ENCODE results near the gene WDR81. TPM values are rescaled to one million over a fixed set of nuclear protein-coding genes. Genes with fewer than 3 reads are reported as not detected.

WDR81 gene
- total RNA-seq, 1 donor from 2014 or later = 13.4 TPM

- no peak for TF ChIP-seq CTCF (IDR thresholded peaks at IDR 0.05; ENCODE audit: partially characterized antibody, unreplicated experiment)
- Mint-ChIP-seq H3K27ac (ENCODE audit: unreplicated experiment) (no peak overlapping the region), H3K4me1 (ENCODE audit: low read depth, unreplicated experiment) (no peaks in the 10 kb centered on the region), H3K4me3 (ENCODE audit: unreplicated experiment) (no peak overlapping the region), H3K9me3 (ENCODE audit: unreplicated experiment) (no peaks in the 10 kb centered on the region), H3K27me3 (ENCODE audit: unreplicated experiment) (peaks cover 4% of the 10 kb centered on the region), H3K36me3 (ENCODE audit: unreplicated experiment) (no peaks in the 10 kb centered on the region)
- no peak for DNase-seq
Observed at GRCh38 chr17:1752425-1753262, 28.1 kb downstream of the WDR81 start.

- no peaks in the 10 kb centered on the region for H3K36me3 Mint-ChIP-seq (ENCODE audit: unreplicated experiment)
- DNase-seq = no peak
- no peaks in the 10 kb centered on the region for H3K9me3 Mint-ChIP-seq (ENCODE audit: unreplicated experiment)
- no peak for TF ChIP-seq CTCF (IDR thresholded peaks at IDR 0.05; ENCODE audit: partially characterized antibody, unreplicated experiment)
- H3K27me3 Mint-ChIP-seq (ENCODE audit: unreplicated experiment) = peaks cover 9% of the 10 kb centered on the region
- no peaks in the 10 kb centered on the region for H3K4me1 Mint-ChIP-seq (ENCODE audit: low read depth, unreplicated experiment)
- no peak overlapping the region for H3K27ac Mint-ChIP-seq (ENCODE audit: unreplicated experiment)
- H3K4me3 Mint-ChIP-seq (ENCODE audit: unreplicated experiment) = no peak overlapping the region
Observed at GRCh38 chr17:1753767-1754429, 29.4 kb downstream of the WDR81 start.

- no peaks in the 10 kb centered on the region for H3K4me1 Mint-ChIP-seq (ENCODE audit: low read depth, unreplicated experiment)
- H3K4me3 Mint-ChIP-seq (ENCODE audit: unreplicated experiment) = no peak overlapping the region
- H3K27ac Mint-ChIP-seq (ENCODE audit: unreplicated experiment) = no peak overlapping the region
- H3K27me3 Mint-ChIP-seq (ENCODE audit: unreplicated experiment) = peaks cover 9% of the 10 kb centered on the region
- H3K9me3 Mint-ChIP-seq (ENCODE audit: unreplicated experiment) = no peaks in the 10 kb centered on the region
- no peak for DNase-seq
- TF ChIP-seq CTCF (IDR thresholded peaks at IDR 0.05; ENCODE audit: partially characterized antibody, unreplicated experiment) = no peak
- no peaks in the 10 kb centered on the region for H3K36me3 Mint-ChIP-seq (ENCODE audit: unreplicated experiment)
Observed at GRCh38 chr17:1754430-1755112, 30.1 kb downstream of the WDR81 start.

GRCh38 chr17:1755252-1755826, 30.8 kb downstream of the WDR81 start:
- Mint-ChIP-seq H3K27me3 (ENCODE audit: unreplicated experiment) (peaks cover 9% of the 10 kb centered on the region), H3K27ac (ENCODE audit: unreplicated experiment) (no peak overlapping the region), H3K4me3 (ENCODE audit: unreplicated experiment) (no peak overlapping the region), H3K4me1 (ENCODE audit: low read depth, unreplicated experiment) (no peaks in the 10 kb centered on the region), H3K36me3 (ENCODE audit: unreplicated experiment) (no peaks in the 10 kb centered on the region), H3K9me3 (ENCODE audit: unreplicated experiment) (no peaks in the 10 kb centered on the region)
- DNase-seq = no peak
- no peak for TF ChIP-seq CTCF (IDR thresholded peaks at IDR 0.05; ENCODE audit: partially characterized antibody, unreplicated experiment)

All from glutamatergic neuron (in vitro differentiated cells).